Stimulated activated CD8-positive, alpha-beta memory T cell treated with anti-CD3 and anti-CD28 coated beads, Interleukin-15, amount 100 ng/mL, for 1 hour (primary cell): ENCODE measurements around the gene PLET1.

ENCODE experiments used
- DNase-seq: peaks from one replicate; pipeline ENCODE4 v3.0.0-alpha.2; 2020; ENCODE audit warnings: low read depth

Gene PLET1

DNA sequence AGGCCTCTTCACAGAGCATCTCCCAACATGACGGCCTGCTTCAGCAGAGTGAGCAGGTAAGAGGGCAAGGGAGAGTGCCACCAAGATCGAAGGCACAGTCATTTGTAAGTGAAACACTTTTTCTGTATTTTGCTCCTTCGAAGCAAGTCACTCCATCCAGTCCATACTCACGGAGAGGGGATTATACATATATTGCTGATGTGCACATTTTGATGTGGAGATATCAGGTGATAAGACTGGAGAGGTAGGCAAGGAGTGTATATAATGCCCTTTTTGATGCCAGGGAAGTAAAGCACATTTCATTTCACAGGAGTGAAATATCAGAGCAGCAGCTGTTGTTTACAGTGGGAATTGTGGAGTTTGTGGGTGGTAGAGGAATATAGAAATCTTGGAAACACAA, 23.2 kb downstream of the PLET1 start:
- DNase-seq, result no peak

GRCh38 chr11:112235750-112236390, 24.8 kb downstream of the PLET1 start:
- DNase-seq, result no peak

DNA sequence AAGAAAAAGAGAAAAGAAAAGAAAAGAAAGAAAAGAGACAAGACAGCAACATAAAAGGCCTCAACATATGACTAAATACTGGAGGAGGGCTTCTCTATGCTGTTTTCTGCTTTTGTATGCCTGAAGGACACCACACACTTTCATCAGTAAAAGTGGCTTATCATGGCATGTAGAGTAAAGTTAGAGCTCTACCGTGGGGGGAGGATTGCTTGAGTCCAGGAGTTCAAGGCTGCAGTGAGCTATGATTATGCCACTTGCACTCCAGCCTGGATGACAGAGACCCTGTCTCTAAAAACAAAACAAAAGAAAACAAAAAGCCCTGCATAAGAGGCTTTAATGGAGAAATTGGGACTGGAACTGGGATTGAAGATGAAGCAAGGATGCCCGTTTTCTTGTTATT, 28.7 kb downstream of the PLET1 start:
- no peak for DNase-seq

DNA sequence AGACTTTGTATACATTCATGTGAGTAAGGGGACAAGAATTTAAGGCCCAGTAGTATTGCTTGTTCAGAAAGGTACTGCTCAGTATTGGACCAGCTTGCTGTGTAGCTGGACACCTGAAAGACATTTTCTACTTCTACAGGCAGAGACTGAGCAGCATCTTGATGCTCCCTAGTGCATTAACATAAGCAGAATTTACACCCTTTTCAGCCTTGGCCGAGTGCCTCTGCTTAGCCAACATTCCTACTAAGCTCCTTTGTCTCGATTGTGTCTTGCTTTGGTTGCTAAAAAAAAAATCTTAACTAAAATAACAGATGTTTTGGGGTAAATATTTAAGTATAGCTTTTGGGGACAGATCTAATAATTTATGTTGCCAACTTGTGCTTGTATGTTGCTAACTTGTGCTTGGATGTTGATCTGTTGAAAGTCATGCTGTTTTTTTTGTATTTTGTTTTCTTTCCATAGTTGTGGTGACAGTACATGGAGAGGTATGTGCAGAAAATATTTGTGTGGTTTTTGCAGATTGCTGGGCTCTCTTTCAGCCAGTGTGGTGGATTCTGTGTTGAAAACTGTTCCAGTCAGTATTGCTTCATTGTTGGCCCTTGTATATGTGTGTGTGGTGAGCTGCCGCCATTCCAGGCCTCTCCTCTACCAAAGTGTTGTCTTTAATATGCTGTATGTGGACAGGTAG, 30.8 kb downstream of the PLET1 start:
- no peak for DNase-seq

- no peak for DNase-seq
Measured at GRCh38 chr11:112229159-112229558, 31.5 kb downstream of the PLET1 start.

DNA sequence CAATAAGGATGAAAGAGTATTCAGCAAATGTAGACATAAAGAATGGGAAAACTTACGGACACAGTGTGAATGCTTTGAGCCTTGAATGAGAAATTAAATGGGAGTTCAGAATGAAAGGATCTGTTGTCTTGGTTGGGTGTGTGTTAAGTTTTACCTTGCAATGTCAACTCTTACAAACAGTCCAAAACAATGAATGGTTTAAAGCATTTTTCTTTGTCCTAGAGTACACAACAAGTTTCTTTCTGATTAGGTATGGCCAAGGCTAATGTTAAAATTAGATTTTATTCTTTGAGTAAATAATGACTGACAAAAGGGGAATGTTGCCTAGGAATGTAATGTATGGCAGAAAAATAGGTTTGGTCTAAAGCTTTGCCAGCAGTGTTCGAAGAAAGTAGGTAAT, 32.0 kb downstream of the PLET1 start:
- DNase-seq, result no peak

GRCh38 chr11:112227471-112227870, 33.2 kb downstream of the PLET1 start:
- no peak for DNase-seq

GRCh38 chr11:112226831-112227401, 33.7 kb downstream of the PLET1 start:
- DNase-seq, result no peak

- peak; percentile 59 for DNase-seq
Measured at GRCh38 chr11:112226062-112226830, 34.4 kb downstream of the PLET1 start, which contains the start of gene PTS. TSS of gene PTS (plus strand) at chr11:112226428. CDS start at chr11:112226444, 16 bp downstream.

DNA sequence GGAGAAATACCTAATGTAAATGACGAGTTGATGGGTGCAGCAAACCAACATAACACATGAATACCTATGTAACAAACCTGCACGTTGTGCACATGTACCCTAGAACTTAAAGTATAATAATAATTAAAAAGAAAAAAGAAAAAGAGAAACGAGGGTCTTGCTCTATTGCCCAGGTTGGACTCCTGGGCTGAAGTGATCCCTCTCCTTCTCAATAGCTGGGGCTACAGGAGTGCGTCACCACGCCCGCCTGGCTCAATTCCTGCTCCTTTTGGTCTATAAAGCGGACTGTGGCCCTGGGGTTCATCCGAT, 35.0 kb downstream of the PLET1 start:
- DNase-seq, result no peak

DNA sequence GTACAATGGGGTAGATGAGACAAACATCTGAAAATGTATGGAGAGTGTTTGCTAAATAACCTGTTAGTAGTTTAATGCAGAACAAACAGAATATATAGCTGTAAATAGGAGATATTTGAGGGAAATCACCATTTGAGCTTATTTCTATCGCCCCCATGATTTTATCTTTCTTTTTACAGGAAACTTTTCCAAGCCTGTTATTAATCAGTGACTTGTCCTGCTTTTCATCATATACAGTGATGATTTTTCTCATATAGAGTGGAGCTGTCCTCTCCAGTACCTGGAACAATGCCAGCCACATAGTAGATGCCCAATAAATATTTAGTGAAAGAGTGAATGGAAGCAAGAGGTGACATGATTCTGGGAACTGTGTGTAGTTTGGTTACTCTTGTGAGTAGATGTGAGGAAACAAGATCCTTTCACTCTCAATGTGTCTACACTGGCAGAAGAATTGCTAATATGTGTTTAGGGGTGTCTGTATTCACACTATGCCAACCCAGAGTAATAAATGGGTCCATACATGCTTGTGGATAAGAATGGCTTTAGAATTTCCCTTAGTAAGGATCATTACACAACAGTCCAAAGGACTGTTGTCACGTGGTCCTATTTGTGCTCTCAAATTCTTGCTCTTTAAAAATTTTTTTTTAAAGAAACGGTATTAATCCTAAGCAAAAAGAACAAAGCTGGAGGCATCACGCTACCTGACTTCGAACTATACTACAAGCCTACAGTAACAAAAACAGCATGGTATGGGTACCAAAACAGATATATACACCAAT, 36.7 kb downstream of the PLET1 start:
- DNase-seq, result no peak

DNA sequence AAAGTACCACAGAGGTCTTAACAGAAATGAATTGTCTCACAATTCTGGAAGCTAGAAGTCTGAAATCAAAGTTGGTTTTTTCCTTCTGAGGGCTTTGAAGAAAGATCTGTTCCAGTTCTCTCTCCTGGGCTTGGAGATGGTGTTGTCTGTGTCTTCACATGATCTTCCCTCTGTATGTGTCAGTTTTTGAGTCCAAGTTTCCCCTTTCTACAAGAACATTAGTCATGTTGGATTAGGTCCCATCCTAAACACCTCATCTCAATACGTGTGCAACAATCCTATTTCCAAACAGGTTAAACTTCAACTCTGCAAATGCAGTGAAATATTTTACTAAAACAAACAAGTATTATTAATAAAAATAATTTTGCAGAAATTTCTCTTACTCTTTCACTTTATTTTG, 37.5 kb downstream of the PLET1 start:
- no peak for DNase-seq

DNA sequence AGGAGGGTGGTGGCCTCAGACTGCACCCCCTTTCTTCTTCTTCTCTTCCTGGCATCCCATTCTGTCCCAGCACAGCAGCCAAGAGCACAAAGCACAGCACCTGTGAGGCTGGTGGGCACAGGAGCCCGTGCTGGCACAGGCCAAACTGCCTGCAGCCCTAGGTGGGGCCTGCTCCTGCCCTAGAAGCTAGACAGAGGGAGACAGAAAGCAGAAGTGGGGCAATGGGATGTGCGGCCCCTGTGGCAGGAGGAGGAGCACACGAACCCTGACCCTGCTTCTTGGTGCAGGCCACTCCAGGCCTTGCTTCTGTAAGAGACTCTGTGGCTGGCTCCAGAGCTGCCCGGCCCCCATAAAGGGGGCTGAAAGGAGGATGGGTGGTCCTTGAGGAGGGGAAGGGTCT, 38.4 kb downstream of the PLET1 start:
- DNase-seq, result no peak

DNA sequence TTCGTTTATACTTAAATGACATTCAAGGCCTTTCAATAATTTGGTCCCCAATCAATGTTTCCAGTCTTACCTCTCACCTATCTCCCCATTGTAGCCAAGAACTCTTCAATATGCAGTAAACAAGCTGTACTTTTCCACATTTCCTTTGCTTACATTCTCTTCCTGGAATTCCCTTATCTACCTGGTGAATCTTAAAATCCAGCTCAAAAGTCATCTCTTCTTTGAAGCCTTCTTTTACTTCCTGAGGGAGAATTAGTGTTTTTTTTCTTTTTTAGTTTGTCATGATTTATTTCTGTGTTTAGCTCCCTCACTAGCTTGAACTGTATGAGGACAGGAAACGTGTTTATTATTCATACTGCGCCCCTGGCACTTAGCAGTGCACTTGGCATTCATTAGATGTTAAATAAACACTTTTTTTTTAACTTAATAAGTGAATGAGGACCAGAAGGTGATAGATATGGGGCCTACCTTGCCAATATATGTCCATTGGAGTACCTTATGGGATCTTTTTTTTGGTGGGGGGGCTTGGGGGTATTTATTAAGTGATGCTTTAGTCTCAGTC, 39.3 kb downstream of the PLET1 start:
- no peak for DNase-seq

GRCh38 chr11:112219476-112220232, 41.0 kb downstream of the PLET1 start:
- no peak for DNase-seq

- no peak for DNase-seq
Measured at GRCh38 chr11:112216561-112217105, 44.0 kb downstream of the PLET1 start.

GRCh38 chr11:112215621-112216020, 45.0 kb downstream of the PLET1 start:
- DNase-seq, result no peak

GRCh38 chr11:112213753-112214152, 46.9 kb downstream of the PLET1 start:
- DNase-seq, result no peak

- DNase-seq, result no peak
Measured at GRCh38 chr11:112212710-112213109, 48.0 kb downstream of the PLET1 start.

GRCh38 chr11:112212290-112212689, 48.4 kb downstream of the PLET1 start:
- DNase-seq, result no peak

- DNase-seq, result no peak
Measured at GRCh38 chr11:112211536-112211935, 49.1 kb downstream of the PLET1 start.
